Measurements from ENCODE around the gene IL17RD. TPM values are rescaled to one million over a fixed set of nuclear protein-coding genes. Genes with fewer than 3 reads are reported as not detected.

The IL17RD gene
- total RNA-seq, 1 donor from 2014 or later, result 2.9 TPM

DNA sequence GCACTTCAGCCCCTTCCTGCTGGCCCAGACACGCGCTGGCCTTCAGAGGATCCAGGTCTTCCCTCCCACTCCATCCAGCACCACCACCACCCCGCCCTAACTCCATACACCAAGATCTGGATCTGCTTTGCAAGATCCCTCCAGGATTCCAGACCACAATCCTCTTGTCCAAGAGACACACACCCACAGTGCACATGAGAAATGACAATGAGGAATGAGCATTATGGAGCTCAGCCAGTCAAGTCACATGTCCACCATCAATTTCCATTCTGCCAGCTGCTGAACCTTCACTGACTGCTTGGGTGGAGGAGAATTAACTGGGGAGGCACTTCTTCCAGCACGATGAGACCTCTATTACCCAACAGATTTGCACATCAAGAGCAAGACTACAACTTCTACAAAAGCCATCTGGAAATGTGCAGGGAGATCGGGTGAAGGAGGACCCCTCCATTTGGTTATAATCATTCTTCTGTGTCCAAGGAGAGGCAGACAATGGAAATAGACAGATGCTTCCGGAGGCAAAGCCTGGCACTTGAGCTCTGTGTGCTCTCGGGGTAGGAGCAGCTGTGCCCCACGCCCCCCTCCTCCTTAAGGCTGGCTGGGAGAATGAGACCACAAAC, 117.0 kb downstream of the IL17RD start:
- Mint-ChIP-seq H3K4me3 (ENCODE audit: unreplicated experiment) (no peak overlapping the region), H3K4me1 (ENCODE audit: unreplicated experiment) (no peaks in the 10 kb centered on the region), H3K27ac (ENCODE audit: unreplicated experiment) (no peak overlapping the region), H3K36me3 (ENCODE audit: unreplicated experiment) (no peaks in the 10 kb centered on the region), H3K27me3 (ENCODE audit: unreplicated experiment) (no peaks in the 10 kb centered on the region), H3K9me3 (ENCODE audit: unreplicated experiment) (no peaks in the 10 kb centered on the region)
- TF ChIP-seq, protein P1, sequence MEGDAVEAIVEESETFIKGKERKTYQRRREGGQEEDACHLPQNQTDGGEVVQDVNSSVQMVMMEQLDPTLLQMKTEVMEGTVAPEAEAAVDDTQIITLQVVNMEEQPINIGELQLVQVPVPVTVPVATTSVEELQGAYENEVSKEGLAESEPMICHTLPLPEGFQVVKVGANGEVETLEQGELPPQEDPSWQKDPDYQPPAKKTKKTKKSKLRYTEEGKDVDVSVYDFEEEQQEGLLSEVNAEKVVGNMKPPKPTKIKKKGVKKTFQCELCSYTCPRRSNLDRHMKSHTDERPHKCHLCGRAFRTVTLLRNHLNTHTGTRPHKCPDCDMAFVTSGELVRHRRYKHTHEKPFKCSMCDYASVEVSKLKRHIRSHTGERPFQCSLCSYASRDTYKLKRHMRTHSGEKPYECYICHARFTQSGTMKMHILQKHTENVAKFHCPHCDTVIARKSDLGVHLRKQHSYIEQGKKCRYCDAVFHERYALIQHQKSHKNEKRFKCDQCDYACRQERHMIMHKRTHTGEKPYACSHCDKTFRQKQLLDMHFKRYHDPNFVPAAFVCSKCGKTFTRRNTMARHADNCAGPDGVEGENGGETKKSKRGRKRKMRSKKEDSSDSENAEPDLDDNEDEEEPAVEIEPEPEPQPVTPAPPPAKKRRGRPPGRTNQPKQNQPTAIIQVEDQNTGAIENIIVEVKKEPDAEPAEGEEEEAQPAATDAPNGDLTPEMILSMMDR (IDR thresholded peaks at IDR 0.05), result no peak
- DNase-seq (ENCODE audit: extremely low spot score, unreplicated experiment), result no peak

DNA sequence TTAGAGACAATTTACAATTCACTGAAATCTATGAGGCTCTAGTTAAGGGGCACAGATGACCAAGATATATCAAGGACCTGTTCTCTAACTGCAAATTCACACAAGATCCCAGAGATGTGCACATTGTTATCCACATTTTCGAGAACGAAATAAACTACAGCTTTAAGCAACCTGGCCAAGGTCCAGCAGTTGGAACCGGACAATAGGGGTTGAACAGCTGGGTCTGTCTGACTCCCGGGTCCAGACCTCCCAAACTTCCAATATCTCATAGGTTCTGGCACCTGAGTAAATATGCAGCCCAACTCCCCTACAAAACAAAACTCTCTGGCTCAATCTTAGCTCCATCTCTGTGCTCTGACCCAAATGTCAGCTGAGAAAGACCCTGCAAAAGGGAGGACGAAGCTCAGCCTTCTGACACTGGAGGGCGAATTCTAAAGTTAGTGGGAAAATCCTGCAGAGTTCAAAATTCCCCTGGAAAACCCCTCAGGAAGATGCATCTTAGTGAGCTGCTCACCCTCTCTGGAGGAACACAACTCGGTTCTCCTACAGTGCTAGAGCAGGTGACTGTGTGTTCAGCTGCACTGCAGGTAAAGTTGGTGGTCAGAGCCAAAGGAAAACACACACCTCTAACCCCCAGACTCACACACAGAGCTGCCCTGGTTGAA, 118.9 kb downstream of the IL17RD start:
- Mint-ChIP-seq H3K9me3 (ENCODE audit: unreplicated experiment) (no peaks in the 10 kb centered on the region), H3K4me1 (ENCODE audit: unreplicated experiment) (no peaks in the 10 kb centered on the region), H3K27me3 (ENCODE audit: unreplicated experiment) (peaks cover 6% of the 10 kb centered on the region), H3K4me3 (ENCODE audit: unreplicated experiment) (no peak overlapping the region), H3K27ac (ENCODE audit: unreplicated experiment) (no peak overlapping the region), H3K36me3 (ENCODE audit: unreplicated experiment) (no peaks in the 10 kb centered on the region)
- no peak for DNase-seq (ENCODE audit: extremely low spot score, unreplicated experiment)
- TF ChIP-seq, protein P1 (IDR thresholded peaks at IDR 0.05), result no peak

DNA sequence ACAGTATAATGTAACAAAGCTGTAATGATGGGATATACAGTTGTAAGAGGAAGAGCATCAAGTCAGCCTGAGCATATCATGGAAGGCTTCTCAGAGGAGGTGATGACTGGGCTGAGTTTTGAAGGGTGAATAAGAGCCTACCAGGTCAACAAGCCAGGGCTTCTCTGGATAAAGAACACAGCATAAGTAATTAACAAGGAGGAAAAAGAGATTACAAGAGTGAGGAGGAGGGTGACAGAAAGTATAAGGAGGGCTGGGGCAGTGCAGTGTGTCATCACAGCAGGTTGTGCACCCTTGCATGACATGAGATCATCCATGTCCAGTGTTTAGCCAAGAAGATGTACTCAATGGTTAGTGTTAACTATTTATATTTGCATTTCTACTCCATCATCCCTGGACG, 121.6 kb downstream of the IL17RD start:
- TF ChIP-seq, protein P1 (IDR thresholded peaks at IDR 0.05), result no peak
- Mint-ChIP-seq H3K36me3 (ENCODE audit: unreplicated experiment) (no peaks in the 10 kb centered on the region), H3K9me3 (ENCODE audit: unreplicated experiment) (no peaks in the 10 kb centered on the region), H3K27me3 (ENCODE audit: unreplicated experiment) (peaks cover 18% of the 10 kb centered on the region), H3K4me3 (ENCODE audit: unreplicated experiment) (no peak overlapping the region), H3K27ac (ENCODE audit: unreplicated experiment) (no peak overlapping the region), H3K4me1 (ENCODE audit: unreplicated experiment) (no peaks in the 10 kb centered on the region)
- no peak for DNase-seq (ENCODE audit: extremely low spot score, unreplicated experiment)

DNA sequence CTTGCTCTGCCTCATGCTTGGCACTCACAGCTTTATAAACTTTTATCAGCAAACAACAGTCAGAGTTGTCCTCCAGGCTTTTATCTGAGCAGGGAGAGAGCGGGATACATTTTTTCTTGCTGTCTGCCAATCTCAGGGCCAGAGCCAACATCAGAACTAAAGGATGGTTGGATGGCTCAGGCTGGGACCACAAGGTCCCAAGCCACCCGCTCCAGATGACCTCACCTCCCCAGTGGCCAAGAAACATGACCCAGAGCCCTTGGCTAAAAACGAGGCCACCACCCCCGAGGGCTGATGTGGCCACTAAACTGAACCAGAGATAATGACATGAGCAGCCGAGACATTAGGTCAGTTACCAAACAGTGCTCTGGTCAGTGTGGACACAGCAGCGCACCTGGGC, 123.5 kb downstream of the IL17RD start:
- H3K27ac Mint-ChIP-seq (ENCODE audit: unreplicated experiment), result no peak overlapping the region

More for the DNA sequence above, 123.5 kb downstream of the IL17RD start:
- no peak for DNase-seq (ENCODE audit: extremely low spot score, unreplicated experiment)
- H3K36me3 Mint-ChIP-seq (ENCODE audit: unreplicated experiment), result no peaks in the 10 kb centered on the region
- H3K4me1 Mint-ChIP-seq (ENCODE audit: unreplicated experiment), result no peaks in the 10 kb centered on the region
- H3K27me3 Mint-ChIP-seq (ENCODE audit: unreplicated experiment), result peaks cover 18% of the 10 kb centered on the region
- no peak overlapping the region for H3K4me3 Mint-ChIP-seq (ENCODE audit: unreplicated experiment)
- TF ChIP-seq, protein P1 (IDR thresholded peaks at IDR 0.05), result no peak
- H3K9me3 Mint-ChIP-seq (ENCODE audit: unreplicated experiment), result no peaks in the 10 kb centered on the region

Other genes with a start within 250 kb of the IL17RD start
- not detected in 2 replicates for gene SPATA12, start 104.7 kb downstream of the IL17RD start, total RNA-seq
- gene HESX1, start 34.6 kb upstream of the IL17RD start, total RNA-seq, result 1.3 and 2.0 TPM in 2 replicates
- gene APPL1, start 62.4 kb upstream of the IL17RD start, total RNA-seq, result 36.2 and 38.9 TPM in 2 replicates
- not detected in 2 replicates for gene ASB14, start 127.3 kb upstream of the IL17RD start, total RNA-seq

Data from osteocyte (in vitro differentiated cells).